ENCODE data around the gene FXYD6. TPM values are rescaled to one million over a fixed set of nuclear protein-coding genes. Genes with fewer than 3 reads are reported as not detected.

FXYD6 gene
- total RNA-seq, 1 donor from 2014 or later = not detected

- Mint-ChIP-seq H3K4me1 (peaks cover 10% of the 10 kb centered on the region), H3K27me3 (peaks cover 5% of the 10 kb centered on the region), H3K9me3 (no peaks in the 10 kb centered on the region), H3K4me3 (no peak overlapping the region), H3K27ac (no peak overlapping the region), H3K36me3 (ENCODE audit: low read depth) (no peaks in the 10 kb centered on the region)
- no peak for DNase-seq
- no peak for TF ChIP-seq CTCF (IDR thresholded peaks at IDR 0.05)
- intact Hi-C loops (cut with micrococcal nuclease) = no loop called here
- ATAC-seq (ENCODE audit: low read depth) = no peak
- CTCF ChIA-PET = interaction anchor here (1.2 kb wide), 1 partner anchor 35 kb away, joined by 3 read pairs; no protein-coding TSS in a partner anchor
- POLR2A ChIA-PET = no interaction called here
These were observed 34.6 kb upstream of the FXYD6 start for GRCh38 chr11:117910941-117911655.

- no peak for ATAC-seq (ENCODE audit: low read depth)
- Mint-ChIP-seq H3K4me1 (peaks cover 10% of the 10 kb centered on the region), H3K36me3 (ENCODE audit: low read depth) (no peaks in the 10 kb centered on the region), H3K27ac (no peak overlapping the region), H3K9me3 (no peaks in the 10 kb centered on the region), H3K4me3 (no peak overlapping the region), H3K27me3 (peaks cover 5% of the 10 kb centered on the region)
- intact Hi-C loops (cut with micrococcal nuclease) = no loop called here
- DNase-seq = no peak
- TF ChIP-seq CTCF (IDR thresholded peaks at IDR 0.05) = no peak
- ChIA-PET CTCF (no interaction called here), POLR2A (no interaction called here)
These were observed 34.1 kb upstream of the FXYD6 start for GRCh38 chr11:117910525-117910924.

DNA sequence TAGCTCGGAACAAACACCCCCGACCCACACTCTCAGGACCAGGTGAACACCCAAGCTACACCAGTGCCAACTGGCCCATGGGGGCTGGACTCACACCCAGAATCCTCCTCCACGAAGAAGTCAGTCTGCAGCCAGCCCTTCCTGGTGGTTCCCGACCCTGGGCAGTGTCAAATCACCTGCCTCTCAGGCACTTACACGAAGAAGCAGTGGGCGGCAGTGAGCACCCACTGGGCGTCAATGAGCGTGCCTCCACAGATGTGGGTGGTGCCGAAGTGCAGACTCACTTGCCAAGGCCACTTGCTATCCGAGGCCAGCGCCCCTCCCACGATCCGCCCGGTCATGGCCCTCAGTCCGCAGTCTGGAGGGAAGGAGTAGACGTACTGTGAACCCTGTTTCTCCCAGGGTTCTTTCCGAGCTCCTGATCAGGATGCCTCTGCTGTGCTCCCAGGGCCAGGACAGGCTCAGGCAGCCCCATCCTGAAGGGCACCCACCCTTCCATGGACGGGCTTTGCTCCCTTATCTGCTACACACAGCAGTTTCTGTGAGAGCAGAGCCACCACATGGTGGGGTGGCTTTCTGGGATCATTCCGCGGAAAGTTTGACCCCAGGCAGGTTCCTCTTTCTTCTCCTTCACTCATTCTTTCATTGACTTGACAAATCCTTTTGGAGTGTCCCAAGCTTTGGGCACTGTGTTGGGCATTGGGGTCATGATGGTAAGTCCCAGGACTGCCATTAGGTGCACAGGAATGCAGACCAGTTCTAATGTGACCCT, 33.3 kb upstream of the FXYD6 start:
- H3K27ac Mint-ChIP-seq = no peak overlapping the region
- CTCF ChIA-PET = no interaction called here
- POLR2A ChIA-PET = no interaction called here

DNA sequence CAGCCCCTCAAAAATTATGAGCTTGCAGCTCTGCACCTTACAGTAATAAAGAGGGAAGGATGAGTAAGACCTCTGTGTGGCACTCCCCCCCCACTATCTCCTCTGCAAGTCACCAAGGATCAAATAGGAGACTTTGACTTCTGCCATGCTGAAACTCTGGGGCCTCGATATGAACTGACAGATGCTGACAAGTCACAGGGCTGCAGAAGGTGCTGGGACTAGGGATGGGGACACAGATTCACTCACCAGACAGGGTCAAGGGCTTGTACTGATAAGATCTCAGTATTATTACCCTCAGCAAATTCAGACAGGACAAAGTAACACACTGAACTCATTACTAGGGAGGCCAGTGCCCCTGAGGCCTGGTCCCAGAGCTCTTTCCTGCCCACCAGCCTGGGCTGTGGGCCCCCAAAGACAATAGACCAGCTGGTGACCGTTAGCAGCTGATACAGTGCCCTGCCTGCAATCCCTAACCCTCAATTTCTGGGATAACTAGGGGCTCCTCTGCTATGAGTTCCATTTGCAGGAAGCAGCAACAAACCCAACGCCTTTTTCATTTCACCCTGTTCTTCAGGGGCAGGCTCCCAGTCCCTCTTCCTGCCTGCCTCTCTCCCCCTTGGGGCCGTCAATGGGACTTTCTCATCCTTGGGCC, 32.6 kb upstream of the FXYD6 start:
- ATAC-seq (ENCODE audit: low read depth) (no peak), DNase-seq (no peak)
- H3K9me3 Mint-ChIP-seq = no peaks in the 10 kb centered on the region
- H3K27ac Mint-ChIP-seq = no peak overlapping the region
- peaks cover 10% of the 10 kb centered on the region for H3K4me1 Mint-ChIP-seq
- no peak for TF ChIP-seq CTCF (IDR thresholded peaks at IDR 0.05)
- no peak overlapping the region for H3K4me3 Mint-ChIP-seq
- H3K27me3 Mint-ChIP-seq = peaks cover 5% of the 10 kb centered on the region
- ChIA-PET POLR2A (no interaction called here), CTCF (interaction anchor here (0.6 kb wide), 1 partner anchor 144 kb away, joined by 3 read pairs; no protein-coding TSS in a partner anchor)
- intact Hi-C loops (cut with micrococcal nuclease) = no loop called here
- no peaks in the 10 kb centered on the region for H3K36me3 Mint-ChIP-seq (ENCODE audit: low read depth)

More for the DNA sequence above, 33.3 kb upstream of the FXYD6 start:
- peaks cover 10% of the 10 kb centered on the region for H3K4me1 Mint-ChIP-seq
- no peak for TF ChIP-seq CTCF (IDR thresholded peaks at IDR 0.05)
- H3K36me3 Mint-ChIP-seq (ENCODE audit: low read depth) = no peaks in the 10 kb centered on the region
- ATAC-seq (ENCODE audit: low read depth) (no peak), DNase-seq (no peak)
- peaks cover 5% of the 10 kb centered on the region for H3K27me3 Mint-ChIP-seq
- H3K4me3 Mint-ChIP-seq = no peak overlapping the region
- no peaks in the 10 kb centered on the region for H3K9me3 Mint-ChIP-seq
- intact Hi-C loops (cut with micrococcal nuclease) = no loop called here
